OCI-LY7 (cell line): ENCODE measurements around the gene UACA.

ENCODE experiments used
- CTCF ChIP-seq: fragments of 200-600 bp; sonication (generic); conservative IDR thresholded peaks from 2 replicates; pipeline ENCODE4 v1.5.1; 2014; ENCODE audit warnings: mild to moderate bottlenecking, antibody characterized with exemption, low read length, moderate library complexity, mixed read lengths
- EZH2phosphoT487 ChIP-seq: fragments of 200-600 bp; sonication (generic); IDR thresholded peaks from 2 replicates; pipeline ENCODE4 v1.6.1; 2018; ENCODE audit warnings: low read depth, borderline replicate concordance, mild to moderate bottlenecking, mixed run types, antibody characterized with exemption, low read length, moderate library complexity, mixed read lengths

- TF ChIP-seq CTCF (no peak), EZH2phosphoT487 (no peak)
Observed at GRCh38 chr15:70757627-70758026, 5.7 kb downstream of the UACA start.
